Measurements from ENCODE around the gene SAMD3. TPM values are rescaled to one million over a fixed set of nuclear protein-coding genes. Genes with fewer than 3 reads are reported as not detected.

SAMD3 gene
- total RNA-seq, 4 donors from 2014 or later = 3.5 TPM; not detected in 3

DNA sequence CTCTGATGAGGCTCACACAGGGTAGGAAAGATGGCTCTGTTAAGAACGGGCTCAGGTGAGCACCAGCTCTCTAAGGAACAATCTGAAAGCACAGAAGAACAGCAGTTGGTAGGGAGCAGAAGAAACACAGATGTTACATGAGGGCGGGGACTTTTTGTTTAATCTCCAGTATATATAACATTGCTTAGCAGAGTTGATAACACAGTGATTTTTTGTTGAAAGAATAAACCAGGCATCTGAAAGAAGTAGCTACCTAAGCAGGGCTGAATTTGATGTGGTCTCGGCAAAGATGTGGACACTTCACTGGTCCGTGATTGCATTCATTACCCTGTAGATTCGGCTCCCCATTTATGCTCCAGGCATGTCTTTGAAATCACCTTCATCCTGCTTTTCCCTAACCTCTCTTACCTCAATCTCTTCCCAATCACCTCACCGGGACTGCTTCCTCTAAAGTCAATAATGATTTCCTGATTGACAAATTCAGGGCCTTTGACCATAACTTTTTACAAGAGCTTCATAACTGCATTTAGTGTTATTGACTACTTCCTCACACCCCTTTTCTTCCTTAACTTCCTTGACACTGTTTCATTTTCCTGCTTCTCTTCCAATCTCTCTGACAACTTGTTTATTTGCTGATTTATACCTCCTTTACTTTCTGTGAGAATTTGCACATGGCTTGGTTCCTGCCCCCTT, 34.4 kb downstream of the SAMD3 start:
- H3K36me3 ChIP-seq = no peaks in the 10 kb centered on the region
- no peak overlapping the region for H3K27ac ChIP-seq
- no peak for DNase-seq (ENCODE audit: low spot score in 2 of 2)
- no peak for TF ChIP-seq POLR2A (IDR thresholded peaks at IDR 0.05)
- TF ChIP-seq EP300 (IDR thresholded peaks at IDR 0.05) = no peak
- TF ChIP-seq POLR2AphosphoS5 (IDR thresholded peaks at IDR 0.05) = no peak
- TF ChIP-seq, protein P1, sequence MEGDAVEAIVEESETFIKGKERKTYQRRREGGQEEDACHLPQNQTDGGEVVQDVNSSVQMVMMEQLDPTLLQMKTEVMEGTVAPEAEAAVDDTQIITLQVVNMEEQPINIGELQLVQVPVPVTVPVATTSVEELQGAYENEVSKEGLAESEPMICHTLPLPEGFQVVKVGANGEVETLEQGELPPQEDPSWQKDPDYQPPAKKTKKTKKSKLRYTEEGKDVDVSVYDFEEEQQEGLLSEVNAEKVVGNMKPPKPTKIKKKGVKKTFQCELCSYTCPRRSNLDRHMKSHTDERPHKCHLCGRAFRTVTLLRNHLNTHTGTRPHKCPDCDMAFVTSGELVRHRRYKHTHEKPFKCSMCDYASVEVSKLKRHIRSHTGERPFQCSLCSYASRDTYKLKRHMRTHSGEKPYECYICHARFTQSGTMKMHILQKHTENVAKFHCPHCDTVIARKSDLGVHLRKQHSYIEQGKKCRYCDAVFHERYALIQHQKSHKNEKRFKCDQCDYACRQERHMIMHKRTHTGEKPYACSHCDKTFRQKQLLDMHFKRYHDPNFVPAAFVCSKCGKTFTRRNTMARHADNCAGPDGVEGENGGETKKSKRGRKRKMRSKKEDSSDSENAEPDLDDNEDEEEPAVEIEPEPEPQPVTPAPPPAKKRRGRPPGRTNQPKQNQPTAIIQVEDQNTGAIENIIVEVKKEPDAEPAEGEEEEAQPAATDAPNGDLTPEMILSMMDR (IDR thresholded peaks at IDR 0.05) = no peak
- 78% methylated on average over 6 of the region's 6 CpGs for WGBS
- H3K27me3 ChIP-seq = no peaks in the 10 kb centered on the region
- H3K4me3 ChIP-seq = no peak overlapping the region
- no peaks in the 10 kb centered on the region for H3K9me3 ChIP-seq
- no peaks in the 10 kb centered on the region for H3K4me1 ChIP-seq

DNA sequence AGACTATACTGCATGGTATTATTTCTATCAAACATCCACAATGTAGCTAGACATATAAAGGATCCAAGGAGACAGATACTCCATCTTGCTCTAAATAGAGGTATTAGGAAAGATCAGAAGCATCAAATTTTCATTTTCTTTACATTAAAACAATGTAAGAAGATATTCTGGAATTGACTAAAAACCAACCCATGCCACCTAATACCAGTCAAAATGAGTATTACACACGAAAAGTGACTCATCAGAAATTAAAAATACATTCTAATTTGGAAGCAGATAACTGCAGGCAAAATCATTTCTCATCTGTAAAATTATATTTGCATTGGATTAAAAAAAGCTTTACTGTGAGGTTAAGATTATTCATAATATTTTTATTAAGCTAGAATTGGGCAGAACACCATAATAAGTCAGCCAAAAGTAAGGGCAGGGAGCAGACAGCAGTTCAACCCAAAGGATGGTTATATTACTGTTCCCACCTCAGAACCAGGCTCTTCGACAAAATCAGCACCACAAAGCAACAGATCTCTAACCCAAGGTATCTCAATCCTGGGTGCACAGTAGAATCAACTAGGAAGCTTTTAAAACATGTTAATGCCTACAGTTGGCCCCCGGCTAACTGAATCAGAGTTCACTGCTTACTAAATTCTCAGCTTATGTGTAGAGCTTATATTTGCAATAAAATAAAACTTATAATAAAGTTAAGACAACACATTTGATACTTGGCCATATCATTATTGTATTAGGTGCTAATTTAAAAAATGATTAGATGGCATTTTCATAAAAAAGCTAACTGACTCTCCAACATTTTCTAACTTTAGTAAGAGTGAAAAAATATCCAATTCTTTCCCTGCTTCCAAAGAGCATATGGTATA, 35.2 kb downstream of the SAMD3 start:
- no peaks in the 10 kb centered on the region for H3K36me3 ChIP-seq
- DNase-seq (ENCODE audit: low spot score in 2 of 2) = no peak
- no peaks in the 10 kb centered on the region for H3K9me3 ChIP-seq
- H3K27me3 ChIP-seq = no peaks in the 10 kb centered on the region
- no peaks in the 10 kb centered on the region for H3K4me1 ChIP-seq
- H3K4me3 ChIP-seq = no peak overlapping the region
- H3K27ac ChIP-seq = no peak overlapping the region
- no peak for TF ChIP-seq EP300 (IDR thresholded peaks at IDR 0.05)
- no peak for TF ChIP-seq POLR2A (IDR thresholded peaks at IDR 0.05)
- TF ChIP-seq, protein P1 (IDR thresholded peaks at IDR 0.05) = no peak
- no peak for TF ChIP-seq POLR2AphosphoS5 (IDR thresholded peaks at IDR 0.05)
- 65% methylated on average over 3 of the region's 3 CpGs for WGBS

DNA sequence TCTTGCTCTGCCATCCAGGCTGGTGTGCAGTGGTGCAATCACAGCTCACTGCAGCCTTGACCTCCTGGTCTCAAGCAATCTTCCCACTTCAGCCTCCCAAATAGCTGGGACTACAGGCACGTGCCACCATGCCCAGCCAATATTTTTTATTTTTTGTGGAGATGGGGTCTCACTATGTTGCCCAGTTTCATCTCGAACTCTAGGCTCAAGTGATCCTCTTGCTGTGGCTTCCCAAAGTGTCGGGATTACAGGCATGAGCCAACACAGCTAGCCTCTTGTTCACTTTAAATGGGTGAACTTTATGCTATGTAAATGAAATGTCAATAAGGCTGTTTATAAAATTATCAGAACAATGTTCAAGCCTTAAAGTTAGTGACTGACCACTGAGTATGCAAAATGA, 37.1 kb downstream of the SAMD3 start:
- TF ChIP-seq, protein P1 (IDR thresholded peaks at IDR 0.05) = no peak
- TF ChIP-seq POLR2A (IDR thresholded peaks at IDR 0.05) (no peak), POLR2AphosphoS5 (IDR thresholded peaks at IDR 0.05) (no peak), EP300 (IDR thresholded peaks at IDR 0.05) (no peak)
- Histone ChIP-seq H3K36me3 (no peaks in the 10 kb centered on the region), H3K4me1 (no peaks in the 10 kb centered on the region), H3K9me3 (no peaks in the 10 kb centered on the region), H3K27ac (no peak overlapping the region), H3K4me3 (no peak overlapping the region), H3K27me3 (no peaks in the 10 kb centered on the region)
- 91% methylated on average over 3 of the region's 3 CpGs for WGBS
- DNase-seq (ENCODE audit: low spot score in 2 of 2) = no peak

DNA sequence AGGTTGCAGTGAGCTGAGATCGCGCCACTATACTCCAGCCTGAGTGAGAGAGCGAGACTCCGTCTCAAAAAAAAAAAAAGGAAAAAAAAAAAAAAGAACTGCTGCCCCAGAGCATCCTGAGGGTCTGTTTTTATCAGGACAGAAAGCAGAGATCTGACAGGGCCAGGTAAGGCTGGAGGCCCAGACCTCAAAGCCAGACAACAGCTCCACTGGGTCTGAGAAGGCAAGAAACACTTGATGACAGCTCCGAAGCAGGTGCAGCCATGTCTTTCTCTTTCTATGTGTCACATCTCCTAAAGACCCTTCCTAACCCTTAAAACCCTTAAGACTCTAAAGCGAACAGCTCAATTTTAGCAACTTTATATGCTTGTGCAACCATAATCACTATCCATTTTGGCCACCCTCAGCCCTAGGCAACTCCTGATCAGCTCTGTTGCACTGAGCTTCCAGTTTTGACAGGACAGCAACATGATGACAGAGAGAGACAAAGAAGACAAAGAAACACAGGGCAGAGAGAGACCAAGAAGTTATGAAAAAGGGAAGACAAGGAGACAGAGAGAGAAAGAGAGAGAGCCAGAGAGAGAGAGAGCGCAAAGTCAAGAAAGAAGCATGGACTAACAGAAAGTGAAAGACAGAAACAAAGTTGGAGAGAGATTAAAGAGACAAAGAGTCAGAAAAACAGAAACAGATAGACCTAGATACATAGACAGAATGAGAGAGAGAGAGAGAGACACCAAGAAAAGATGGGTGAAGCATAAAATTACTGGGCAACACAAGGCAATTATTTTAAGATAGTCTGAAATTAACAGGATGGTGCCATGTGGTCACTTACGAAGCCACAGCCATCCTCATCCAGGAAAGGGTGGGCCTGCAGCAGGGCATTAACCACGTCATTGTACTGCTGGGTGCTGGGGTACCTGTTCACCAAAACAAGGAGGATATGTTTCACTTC, 39.2 kb downstream of the SAMD3 start:
- Histone ChIP-seq H3K27me3 (no peaks in the 10 kb centered on the region), H3K27ac (no peak overlapping the region), H3K4me1 (no peaks in the 10 kb centered on the region), H3K9me3 (no peaks in the 10 kb centered on the region), H3K36me3 (no peaks in the 10 kb centered on the region), H3K4me3 (no peak overlapping the region)
- TF ChIP-seq POLR2AphosphoS5 (IDR thresholded peaks at IDR 0.05) = no peak
- TF ChIP-seq POLR2A (IDR thresholded peaks at IDR 0.05) = no peak
- TF ChIP-seq, protein P1 (IDR thresholded peaks at IDR 0.05) = no peak
- TF ChIP-seq EP300 (IDR thresholded peaks at IDR 0.05) = no peak
- WGBS = 93% methylated on average over 9 of the region's 9 CpGs
- DNase-seq (ENCODE audit: low spot score in 2 of 2) = no peak
